Measurements from ENCODE around the gene ENC1.
"Not testable (repeated sequence)": the region's sequence is repeated elsewhere in the genome, so short reads cannot be mapped to it uniquely, and the experiment has no call there.

ENC1 gene, protein sequence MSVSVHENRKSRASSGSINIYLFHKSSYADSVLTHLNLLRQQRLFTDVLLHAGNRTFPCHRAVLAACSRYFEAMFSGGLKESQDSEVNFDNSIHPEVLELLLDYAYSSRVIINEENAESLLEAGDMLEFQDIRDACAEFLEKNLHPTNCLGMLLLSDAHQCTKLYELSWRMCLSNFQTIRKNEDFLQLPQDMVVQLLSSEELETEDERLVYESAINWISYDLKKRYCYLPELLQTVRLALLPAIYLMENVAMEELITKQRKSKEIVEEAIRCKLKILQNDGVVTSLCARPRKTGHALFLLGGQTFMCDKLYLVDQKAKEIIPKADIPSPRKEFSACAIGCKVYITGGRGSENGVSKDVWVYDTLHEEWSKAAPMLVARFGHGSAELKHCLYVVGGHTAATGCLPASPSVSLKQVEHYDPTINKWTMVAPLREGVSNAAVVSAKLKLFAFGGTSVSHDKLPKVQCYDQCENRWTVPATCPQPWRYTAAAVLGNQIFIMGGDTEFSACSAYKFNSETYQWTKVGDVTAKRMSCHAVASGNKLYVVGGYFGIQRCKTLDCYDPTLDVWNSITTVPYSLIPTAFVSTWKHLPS

DNA sequence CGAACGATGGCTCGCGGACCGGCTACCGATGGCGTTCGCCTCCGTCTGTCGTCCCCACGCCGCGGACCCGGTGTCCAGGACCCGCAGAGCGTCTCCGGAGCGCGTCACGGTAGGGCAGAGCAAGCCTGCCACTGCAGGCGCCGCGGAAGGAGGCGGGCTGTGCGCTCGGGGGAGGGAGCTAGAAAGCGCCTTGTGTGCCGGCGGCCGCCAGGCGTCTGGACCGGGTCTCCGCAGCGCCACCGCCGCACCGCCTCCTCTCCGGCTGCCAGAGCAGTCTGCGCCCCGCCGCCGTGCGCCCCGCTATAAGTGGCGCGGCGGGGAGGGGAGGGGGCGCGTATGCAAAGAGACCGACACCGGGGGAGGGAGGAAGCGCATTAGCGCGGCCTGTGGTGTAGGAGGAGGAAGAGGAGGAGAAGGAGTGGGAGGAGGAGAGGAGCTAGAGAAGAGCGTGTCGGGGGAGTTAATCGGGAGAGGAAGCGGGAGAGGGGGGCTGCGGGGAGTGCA, at the start of gene ENC1:
Gene ENC1 (minus strand): TSS at position 279 of the 504 bp plus-strand sequence. CDS start 4,243 bp downstream, outside the sequence.
- peak; percentile 89 for DNase-seq (ENCODE audit: low read depth)

DNA sequence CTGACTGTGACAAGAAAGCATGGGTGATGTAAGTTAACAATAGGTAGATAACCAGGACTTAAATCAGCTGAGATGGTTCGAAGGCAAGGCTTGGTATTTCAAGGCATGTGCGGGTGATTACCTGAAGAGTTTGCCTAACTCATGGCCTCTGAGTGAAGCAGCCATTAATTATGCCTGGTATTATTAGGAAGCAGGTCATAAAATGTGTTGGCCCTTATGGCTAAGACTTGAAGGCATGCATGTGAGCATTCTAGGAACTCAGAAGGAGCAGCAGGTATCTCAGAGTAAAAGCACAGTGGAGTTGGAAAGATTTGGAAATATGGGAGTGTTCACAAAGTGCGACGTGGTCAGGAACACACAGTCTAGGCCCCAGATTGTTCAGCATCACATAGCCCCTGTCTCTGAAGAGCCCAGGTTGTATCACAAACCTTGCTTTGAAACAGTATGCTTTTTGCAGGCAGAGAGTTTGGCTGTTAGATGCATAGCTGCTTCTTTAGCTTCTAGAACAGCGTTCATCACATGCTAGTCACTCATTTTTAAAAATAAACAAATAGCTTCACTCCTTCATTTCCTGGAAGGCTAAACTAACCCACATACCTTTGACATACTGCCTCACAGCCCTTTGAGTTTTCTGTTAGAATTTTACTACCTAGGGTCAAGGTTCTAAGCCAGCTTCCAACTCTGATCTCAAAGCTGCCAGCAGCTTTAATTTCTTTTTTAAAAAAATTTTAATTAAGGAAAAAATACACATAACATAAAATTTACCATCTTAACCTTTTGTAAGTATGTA, 46.6 kb upstream of the ENC1 start:
- peak; percentile 18 for DNase-seq (ENCODE audit: low read depth)

DNA sequence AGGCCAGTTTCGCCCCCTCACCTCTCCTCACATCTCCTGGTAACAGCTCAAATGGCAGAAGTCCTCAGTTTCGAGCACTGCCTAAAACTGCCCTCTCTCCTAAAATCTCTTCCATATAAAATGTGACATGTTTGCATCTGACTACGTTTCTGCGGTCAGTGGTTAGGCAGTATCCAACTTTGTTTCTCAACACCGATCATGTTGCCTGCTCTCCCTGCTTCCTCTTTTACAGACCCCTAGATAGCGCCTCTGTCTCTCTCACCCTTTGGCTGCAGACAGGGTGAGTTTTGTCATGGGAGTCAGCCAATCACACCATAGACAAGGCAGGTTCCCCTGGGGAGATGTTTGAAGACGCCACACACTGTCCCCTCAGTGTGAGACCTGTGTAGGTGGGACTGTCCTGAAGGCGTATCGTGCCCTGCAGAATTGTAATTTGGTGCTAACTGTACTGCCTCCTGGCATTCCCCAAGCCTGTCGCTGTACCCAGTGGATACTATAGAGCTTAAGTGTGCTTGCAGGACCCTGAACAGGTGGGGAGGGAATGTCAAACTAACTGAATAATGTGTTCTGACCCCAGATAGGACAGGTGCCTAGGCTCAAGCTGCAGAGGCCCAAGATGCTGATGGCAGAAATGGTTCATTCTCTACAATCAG, 45.6 kb upstream of the ENC1 start:
- peak; percentile 63 for DNase-seq (ENCODE audit: low read depth)

DNA sequence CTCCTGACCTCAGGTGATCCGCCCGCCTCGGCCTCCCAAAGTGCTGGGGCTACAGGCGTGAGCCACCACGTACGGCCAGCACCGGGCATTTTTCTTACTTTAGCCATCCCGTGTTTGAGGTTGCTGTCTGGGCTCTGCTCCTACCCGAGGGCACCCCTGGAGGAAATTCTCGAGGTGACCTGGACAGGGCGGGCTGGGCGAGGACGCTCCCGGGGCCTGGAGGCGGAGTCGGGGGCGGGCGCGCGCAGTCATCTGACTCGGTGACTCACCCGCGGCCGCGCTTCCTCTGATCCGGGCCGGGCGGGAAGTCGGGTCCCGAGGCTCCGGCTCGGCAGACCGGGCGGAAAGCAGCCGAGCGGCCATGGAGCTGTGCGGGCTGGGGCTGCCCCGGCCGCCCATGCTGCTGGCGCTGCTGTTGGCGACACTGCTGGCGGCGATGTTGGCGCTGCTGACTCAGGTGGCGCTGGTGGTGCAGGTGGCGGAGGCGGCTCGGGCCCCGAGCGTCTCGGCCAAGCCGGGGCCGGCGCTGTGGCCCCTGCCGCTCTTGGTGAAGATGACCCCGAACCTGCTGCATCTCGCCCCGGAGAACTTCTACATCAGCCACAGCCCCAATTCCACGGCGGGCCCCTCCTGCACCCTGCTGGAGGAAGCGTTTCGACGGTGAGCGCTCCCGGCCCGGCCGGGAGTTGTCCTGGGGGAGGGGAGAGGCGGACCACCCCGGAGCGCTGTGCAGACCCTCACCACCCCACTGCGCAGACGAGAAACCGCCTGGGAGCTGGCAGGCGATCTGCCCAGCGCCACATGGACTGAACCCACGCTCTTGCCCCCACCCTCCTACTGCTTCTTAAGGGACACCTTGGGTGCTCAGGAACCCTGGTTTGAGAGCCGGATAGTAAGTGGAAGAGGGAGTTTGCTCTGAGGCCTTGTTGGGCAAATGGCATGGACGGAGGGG, 44.6 kb upstream of the ENC1 start, which contains the start of gene HEXB:
Gene HEXB (plus strand): TSS at position 334 of the 952 bp plus-strand sequence. CDS start 28 bp downstream, at position 362.
- peak; percentile 77 for DNase-seq (ENCODE audit: low read depth)

DNA sequence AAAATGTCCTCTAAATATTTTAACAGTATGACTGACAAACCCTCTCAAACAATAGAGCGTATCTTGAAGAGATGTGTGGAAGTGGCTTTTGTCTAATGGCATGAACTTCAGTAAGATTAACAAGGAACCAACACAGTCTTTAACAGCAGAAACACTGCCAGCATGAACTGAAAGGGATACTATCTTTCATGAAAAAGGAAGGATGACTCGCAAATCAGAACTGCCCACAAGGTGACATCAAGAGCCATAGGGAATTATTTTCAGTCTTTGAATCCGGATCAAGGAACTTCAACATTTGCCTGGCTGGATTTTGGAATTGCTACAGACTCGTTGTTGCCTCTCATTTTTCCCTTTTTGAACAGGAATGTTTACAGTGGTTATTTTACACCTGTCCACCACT, 39.4 kb upstream of the ENC1 start:
- no peak for DNase-seq (ENCODE audit: low read depth)

DNA sequence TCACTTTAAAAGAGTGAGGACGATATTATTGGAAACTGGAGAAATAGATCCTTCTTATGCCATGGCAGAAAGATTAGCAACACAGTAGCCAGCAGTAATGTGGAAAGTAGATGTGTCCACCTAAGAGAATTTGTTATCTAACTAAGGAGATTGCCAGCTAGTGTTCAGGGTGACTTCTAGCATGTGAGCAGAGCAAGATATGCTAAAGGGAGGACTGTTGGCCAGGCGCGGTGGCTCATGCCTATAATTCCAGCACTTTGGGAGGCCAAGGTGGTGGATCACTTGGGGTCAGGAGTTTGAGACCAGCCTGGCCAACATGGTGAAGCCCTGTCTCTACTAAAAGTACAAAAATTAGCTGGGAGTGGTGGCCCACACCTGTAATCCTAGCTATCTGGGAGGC, 38.8 kb upstream of the ENC1 start:
- not testable (repeated sequence) for DNase-seq (ENCODE audit: low read depth)

DNA sequence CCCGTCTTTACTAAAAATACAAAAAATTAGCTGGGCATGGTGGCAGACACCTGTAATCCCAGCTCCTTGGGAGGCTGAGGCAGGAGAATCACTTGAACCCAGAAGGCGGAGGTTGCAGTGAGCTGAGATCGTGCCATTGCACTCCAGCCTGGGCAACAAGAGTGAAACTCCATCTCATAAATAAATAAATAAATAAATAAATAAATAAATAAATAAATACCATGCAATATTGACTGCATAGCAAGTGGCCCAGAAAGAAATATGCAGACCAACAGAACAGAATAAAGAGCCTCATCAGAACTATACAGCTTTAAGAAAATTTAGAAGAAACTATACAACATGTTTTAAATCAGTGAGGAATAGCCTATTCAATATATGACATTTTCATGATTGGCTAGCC, 37.6 kb upstream of the ENC1 start:
- not testable (repeated sequence) for DNase-seq (ENCODE audit: low read depth)

DNA sequence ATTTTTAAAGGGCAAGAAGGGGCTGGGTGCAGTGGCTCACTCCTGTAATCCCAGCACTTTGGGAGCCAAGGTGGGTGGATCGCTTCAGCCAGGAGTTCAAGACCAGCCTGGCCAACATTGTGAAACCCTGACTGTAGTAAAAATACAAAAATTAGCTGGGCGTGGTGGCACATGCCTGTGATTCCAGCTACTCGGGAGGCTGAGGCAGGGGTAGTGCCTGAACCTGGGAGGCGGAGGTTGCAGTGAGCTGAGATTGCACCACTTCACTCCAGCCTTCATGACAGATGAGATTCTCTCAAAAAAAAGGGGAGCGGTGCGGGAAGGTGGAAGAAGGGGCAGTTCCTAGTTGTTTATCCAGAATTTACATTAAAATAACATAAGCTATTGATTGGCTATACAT, 35.9 kb upstream of the ENC1 start:
- not testable (repeated sequence) for DNase-seq (ENCODE audit: low read depth)

DNA sequence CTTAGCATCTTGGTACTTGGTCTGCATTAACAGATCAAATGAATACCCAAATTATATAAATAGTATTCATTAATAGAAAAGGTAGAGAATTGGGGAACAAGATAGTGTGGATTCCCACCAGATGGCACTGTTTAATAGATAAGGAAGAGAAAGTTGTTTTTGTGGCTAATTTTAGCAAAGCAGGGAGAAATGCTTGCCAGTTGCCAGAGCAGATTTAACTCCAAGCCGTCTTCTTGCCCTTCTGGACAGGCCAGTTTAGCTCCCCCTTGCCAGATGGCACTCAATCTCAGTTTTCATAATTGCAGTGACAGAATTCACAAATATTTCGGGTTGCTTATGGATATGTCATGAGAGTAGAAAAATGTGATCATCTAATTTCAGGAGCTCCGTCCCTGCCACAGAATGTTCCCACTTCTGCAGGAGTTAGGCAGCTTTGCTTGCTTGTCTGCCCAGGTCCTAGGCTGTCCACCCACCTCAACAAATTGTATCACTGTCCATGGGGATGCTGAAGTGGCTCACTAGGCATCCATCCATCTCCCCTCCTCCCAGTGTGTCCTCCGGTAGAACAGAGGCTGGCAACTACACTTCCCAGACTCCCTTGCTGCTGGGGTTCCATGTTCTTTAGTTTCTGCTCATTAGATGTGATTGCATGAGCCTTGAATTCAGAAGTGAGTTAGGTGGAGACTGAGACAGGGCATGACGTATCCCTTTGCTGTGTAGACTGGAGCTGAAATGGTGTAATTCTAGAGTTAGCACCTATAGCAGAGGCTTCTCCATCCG, 32.7 kb upstream of the ENC1 start:
- DNase-seq (ENCODE audit: low read depth) = peak; percentile 56

DNA sequence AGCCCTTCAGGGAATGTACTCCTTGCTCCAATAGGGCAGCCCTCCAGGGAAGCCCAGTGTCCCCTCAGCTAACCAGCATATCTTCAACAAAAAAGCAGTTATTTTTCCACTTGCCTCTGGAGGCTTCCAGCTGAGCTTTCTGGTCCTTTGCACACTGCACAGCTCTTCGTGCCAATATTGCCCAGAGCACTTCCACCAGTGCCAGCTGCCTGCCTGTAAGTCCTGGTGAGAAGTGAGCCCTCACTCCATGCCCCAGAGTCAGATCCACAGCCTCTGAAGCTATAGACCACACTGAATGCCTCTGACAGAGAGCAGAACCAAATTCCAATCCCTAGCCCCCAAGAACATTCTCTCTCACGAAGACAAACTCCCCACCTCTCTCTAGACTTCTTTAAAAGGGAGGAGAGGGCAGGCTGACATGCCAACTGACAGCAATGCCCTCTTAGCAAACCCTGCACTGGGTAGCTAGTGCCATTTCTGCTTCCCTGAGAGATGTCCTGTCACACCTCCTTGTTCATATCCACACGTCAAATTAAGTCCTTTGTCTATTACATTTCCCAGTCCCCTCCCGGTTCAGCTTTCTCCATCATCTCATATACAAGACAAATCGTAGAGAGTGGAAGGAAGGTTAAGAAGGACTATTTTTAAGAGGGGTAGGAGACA, 31.8 kb upstream of the ENC1 start:
- no peak for DNase-seq (ENCODE audit: low read depth)

DNA sequence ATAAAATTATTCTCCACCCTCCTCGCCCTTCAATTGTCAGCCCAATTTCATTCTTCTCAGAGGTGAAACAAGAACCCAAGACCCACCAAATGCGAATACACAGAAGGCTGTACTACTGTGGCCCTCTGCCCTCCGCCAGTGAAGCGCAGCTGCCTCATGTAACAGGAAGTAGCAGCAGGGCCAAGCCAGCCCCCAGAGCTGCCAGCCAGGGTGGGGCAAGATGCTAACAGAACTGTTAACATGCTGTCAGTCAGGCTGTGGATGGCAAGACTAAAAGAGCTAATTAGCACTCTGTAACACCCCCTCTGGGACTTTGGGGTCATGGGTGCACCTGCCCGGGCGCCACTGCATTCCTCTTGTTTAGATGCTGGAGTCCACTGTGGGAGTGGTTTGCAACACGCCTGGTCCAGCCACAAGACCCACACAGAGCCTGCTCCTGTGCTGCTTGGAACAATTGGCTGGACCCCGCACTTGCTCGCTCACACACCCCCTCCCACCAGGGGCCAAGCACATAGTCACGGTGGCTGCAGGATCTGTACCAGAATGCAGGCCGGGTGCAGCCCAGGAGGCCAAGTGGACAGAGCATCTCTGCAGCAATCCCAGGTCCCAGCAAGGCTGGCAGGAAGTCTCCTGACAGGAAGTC, 30.0 kb upstream of the ENC1 start:
- DNase-seq (ENCODE audit: low read depth) = no peak

DNA sequence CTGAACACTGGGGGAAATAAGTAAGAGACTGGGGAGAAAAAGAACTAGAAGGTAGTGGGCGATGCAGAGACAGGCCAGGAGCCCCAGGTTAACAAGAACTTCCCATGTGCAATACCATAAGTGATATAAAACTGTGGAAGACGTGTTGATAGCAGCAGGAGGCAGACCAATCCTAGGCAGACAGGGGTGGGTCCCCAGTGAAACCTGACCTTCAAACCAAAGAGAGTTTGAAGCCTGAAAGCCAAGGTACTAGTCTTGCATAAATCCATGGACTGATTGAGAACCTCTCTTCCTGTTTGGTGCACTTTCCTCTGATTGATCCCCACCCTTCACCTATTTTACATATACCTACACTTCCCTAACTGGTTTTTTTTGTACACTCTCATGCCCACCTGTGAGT, 29.3 kb upstream of the ENC1 start:
- DNase-seq (ENCODE audit: low read depth) = no peak

DNA sequence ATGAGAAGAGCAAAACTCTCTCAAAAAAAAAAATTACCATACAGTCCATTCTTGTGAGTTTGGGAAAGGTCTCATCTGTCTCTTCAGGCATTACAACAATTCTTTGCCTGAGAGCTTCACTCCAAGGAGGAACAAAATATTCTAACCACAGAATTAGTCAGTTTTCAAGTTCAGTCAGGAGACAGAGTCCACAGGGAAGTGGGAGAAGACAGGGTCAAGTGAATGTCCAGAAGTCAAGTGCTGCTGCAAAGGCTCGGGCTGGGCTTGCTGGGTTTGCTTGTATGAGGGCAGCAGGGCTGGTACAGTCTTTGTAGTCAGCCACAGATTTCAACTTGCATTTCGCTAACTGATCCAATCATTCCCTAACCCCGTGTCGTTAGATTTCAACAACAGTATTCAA, 26.9 kb upstream of the ENC1 start:
- DNase-seq (ENCODE audit: low read depth) = no peak

DNA sequence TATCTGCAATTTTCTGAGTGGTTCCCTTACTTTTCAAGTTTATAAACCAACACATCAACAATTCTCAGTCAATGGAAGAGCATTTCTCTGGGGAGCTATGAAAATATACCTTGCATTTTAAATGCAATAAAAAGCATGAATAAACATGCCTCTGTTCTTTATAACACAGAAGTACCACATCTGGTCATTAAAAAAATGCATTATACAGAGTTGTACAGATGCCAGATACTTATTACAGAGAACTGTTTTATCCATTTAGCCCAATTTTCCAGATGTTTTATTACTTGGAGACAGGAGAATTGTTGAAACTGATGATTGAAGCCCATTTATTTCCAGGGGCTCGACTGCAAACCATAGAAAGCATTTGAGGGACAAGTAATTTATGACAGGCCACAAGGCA, 25.3 kb upstream of the ENC1 start:
- no peak for DNase-seq (ENCODE audit: low read depth)

DNA sequence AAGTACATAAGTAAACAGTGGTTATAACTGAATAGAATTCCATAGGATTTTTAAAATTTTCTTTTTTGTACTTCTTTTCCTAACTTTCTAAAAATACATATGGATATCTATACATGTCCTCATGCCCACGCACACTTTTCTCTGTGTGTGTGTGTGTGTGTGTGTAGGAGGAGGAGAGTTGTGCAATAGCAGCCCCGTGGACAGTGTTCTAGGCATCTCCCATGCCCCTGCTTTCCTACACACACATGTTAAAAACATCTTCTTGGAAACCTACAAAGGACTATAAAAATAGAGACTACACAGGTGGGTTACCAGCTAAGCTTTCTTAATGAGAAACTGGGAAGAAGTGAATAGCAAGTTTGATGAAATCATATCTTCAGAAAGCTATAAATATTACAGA, 24.7 kb upstream of the ENC1 start:
- DNase-seq (ENCODE audit: low read depth) = no peak

DNA sequence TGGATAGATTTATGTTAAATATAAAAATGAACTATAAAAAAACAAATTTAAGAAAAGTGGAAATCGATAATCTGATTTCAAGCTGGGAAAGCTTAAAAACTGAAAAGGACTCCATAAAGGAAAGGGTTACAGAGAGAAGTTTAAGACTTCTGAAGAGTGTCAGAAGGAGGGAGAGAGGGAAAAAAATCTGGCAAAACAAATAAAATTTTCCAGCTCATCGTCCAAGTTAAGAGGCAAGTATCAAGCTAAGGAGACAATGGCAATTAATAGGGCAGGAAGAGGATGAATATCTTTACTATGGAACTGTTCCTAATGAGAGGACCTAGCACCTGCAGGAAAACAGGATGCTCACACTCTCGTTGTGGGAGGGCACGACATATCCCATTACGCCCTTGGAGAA, 24.0 kb upstream of the ENC1 start:
- DNase-seq (ENCODE audit: low read depth) = no peak

DNA sequence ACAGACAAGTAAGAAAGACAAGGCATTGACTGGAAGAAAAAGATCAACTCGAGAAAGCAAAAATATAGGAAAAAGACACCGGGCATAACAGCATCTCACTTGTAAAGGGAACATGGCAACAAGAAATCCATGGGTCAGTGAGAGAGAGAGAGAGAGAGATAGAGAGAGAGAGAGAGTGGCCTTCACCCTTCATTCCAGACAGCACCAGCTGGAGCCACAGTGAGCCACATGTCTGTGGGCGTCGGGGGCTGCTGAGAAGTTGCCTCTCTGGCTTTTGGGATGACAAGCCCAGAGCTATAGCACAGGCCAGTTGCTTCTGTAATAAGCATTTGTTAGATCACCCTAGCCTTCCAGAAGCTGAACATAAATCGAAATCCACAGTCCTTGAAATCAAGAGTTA, 20.3 kb upstream of the ENC1 start:
- DNase-seq (ENCODE audit: low read depth) = no peak

DNA sequence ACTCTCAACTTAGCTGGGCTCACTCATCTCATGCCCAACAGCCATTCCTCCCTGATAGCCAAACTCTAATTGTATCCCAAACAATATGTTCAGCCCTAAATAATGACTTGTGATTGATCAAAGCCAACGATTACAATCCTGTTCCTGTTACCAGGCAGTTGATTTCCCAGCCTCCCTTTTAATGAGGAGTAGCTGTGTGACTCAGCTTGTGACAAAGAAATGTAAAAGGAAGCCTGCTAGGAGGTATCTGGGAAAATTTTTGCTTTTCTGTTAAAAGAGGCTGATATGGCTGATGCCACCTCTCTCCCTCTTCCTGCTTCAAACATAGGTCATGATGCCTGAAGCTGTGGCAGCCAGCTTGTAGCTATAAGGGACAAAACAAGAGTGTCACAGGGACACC, 19.6 kb upstream of the ENC1 start:
- DNase-seq (ENCODE audit: low read depth) = no peak

DNA sequence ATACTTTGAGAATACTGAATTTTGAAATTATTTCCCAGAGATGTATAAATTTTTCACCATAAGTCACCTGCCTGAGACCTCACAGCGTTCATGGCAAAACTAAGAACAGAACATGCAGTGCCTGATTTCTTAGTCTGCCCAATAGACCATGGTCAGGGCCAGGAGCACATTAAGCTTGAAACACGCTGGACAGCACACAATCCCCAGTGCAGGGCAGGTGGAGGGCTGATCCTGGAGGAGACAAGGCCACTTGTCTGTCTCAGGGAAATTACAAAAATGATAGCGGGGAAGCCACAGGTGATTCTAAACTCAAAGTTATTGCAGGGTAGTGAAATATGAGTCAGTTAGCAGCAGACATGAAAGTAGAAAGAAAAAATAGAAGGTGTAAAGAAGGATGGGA, 18.6 kb upstream of the ENC1 start:
- DNase-seq (ENCODE audit: low read depth) = no peak

Measured in fibroblast of gingiva (primary cell).